OCI-LY1 (cell line): ENCODE results near the gene METTL26.

Experiments
- CTCF ChIP-seq: fragments of 200-600 bp; sonication (generic), shearing (Covaris generic); IDR thresholded peaks from 2 replicates; pipeline ENCODE4 v1.5.1; 2017; ENCODE audit warnings: mild to moderate bottlenecking, antibody characterized with exemption, low read length, moderate library complexity, mixed read lengths
- EZH2 ChIP-seq: fragments of 200-600 bp; sonication (generic), shearing (Covaris generic); IDR thresholded peaks from 2 replicates; pipeline ENCODE4 v1.8.0; 2017; ENCODE audit warnings: borderline replicate concordance, mixed run types, mild to moderate bottlenecking, antibody characterized with exemption, low read length, moderate library complexity, mixed read lengths

GRCh38 chr16:648781-649589, 12.9 kb upstream of the METTL26 start, which contains the start of gene WDR90:
- TF ChIP-seq CTCF (no peak), EZH2 (no peak)
